ENCODE results near the gene CD8B. TPM values are rescaled to one million over a fixed set of nuclear protein-coding genes. Genes with fewer than 3 reads are reported as not detected.
A peak's percentile ranks its signal among the peaks of the same experiment; 100 is the strongest.
"Not testable (repeated sequence)": the region's sequence is repeated elsewhere in the genome, so short reads cannot be mapped to it uniquely, and the experiment has no call there.

Gene CD8B
- total RNA-seq: 1 to 10 TPM in 1 of 2 donors, not detected in 1; 5.7 TPM

DNA sequence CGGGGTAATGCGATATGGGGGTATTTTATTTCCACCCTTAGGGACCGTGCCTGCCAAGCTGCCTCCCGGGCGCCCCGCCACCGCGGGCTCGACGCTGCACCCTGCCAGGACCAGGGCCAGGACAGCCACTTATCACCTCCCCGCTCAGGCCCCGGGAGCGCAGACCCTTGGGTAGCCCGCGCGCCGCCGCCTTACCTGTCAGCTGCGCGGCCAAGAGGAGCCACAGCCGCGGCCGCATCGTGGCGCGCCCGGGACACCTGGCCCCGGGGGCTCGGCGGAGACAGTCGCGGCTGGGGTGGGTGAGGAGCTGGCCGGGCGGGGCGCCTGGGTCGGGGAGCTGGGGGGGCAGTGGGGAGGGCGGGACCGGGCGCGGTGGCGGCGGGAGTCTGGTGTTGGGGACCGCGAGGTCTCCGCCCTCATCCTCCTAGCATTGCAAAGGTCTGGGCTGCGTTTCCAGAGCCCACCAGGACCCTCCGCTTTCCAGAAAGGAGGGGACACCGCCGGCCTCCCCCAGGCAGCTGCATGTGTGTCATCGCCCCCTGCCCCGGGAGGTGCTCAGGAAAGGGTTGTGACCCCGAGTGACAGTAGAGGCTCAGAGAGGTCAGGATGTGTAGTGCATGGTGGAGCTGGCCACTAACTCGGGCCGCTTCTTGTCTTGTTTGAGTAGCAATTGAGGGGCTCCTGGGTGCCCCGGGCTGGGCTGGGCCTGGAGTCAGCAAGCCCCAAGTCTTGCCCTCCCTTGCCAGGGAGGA lies at the start of gene CD8B:
Gene CD8B, minus strand, starts transcription at position 259 of the 752 bp plus-strand sequence. Its CDS starts 21 bp downstream, at position 238.
- H3K36me3 ChIP-seq (replicated peaks in 1 of 2; ENCODE audit: insufficient read depth in 1 of 2, low read depth in 2 of 2); H3K27me3 ChIP-seq; H3K4me1 ChIP-seq; ATAC-seq; H3K9me3 ChIP-seq; H3K4me3 ChIP-seq; intact Hi-C loops (cut with DNase I); DNase-seq; H3K27ac ChIP-seq: not testable (repeated sequence)
- WGBS, 2 donors: 4 to 7% methylated on average over 10 to 30 of the region's 55 CpGs

DNA sequence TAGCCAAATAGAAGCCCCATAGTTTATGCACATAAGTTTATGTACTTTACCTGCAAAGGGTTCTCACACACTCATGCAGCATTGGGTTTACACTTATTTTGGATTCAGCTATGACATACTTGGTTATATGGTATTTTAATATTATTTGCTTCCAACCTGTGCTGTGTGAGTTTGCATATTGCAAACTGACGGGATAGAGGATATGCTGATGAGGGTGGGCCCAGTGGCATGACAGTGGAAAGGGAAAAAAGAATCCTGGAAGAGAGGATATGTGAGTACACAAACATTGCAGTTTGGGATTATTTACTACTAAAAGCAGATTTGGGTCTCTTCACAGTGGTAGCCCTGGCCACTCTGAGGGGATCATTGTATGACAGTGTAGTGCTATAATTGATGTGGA lies 44.2 kb upstream of the CD8B start:
- H3K27ac ChIP-seq; H3K4me1 ChIP-seq; H3K27me3 ChIP-seq; H3K9me3 ChIP-seq; H3K36me3 ChIP-seq (replicated peaks in 1 of 2; ENCODE audit: insufficient read depth in 1 of 2, low read depth in 2 of 2); ATAC-seq; intact Hi-C loops (cut with DNase I); DNase-seq; H3K4me3 ChIP-seq: not testable (repeated sequence)
- no CpG with 5 or more reads among the region's 1 CpG for WGBS, 2 donors

DNA sequence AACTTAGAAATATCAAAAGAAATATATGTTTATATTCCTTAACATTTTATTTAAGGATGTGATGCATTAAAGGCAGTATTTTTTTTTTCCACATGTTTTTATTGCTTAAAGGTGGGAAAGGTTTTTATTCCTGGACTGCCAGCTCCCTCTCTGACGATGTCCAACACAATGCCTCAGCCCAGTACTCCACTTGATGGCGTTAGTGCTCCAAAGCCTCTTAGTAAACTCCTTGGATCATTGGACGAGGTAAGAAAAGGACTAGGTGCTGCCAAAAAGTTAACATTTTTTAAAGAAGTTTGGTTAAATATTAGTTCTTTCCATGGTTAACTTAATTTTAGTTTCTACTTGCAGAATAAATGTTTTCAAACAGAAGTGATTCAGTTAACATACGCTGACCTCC lies 39.0 kb upstream of the CD8B start:
- H3K27me3 ChIP-seq; H3K4me3 ChIP-seq; intact Hi-C loops (cut with DNase I); H3K4me1 ChIP-seq; H3K27ac ChIP-seq; ATAC-seq; H3K9me3 ChIP-seq; H3K36me3 ChIP-seq (replicated peaks in 1 of 2; ENCODE audit: insufficient read depth in 1 of 2, low read depth in 2 of 2): not testable (repeated sequence)
- DNase-seq: peak; percentile 6 to 18 (median 11)
- WGBS, 2 donors: 43 to 47% methylated on average over 4 of the region's 4 CpGs

DNA sequence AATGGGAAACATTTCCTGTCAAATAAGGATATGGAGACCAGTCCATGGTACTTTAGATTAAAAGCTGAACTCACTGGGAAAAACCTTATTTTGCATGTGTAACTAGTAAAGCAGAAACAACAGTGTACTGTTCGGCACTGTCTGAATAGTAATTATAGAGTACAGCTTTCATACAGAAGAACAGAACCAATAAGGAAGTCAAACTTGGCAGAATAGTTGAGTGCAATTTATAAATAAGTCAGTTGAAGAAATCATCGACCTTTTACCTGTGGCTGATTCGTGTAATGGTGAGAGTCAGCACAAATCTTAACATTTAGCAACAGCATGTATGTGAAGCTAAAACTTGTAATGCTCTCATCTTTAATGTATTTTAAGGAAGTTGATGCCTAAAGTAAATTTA lies 24.3 kb upstream of the CD8B start:
- 25% methylated on average over 1 of the region's 3 CpGs; no CpG with 5 or more reads in 1 of the 2 donors for WGBS, 2 donors
- H3K9me3 ChIP-seq; H3K27me3 ChIP-seq; H3K4me1 ChIP-seq; intact Hi-C loops (cut with DNase I); H3K36me3 ChIP-seq (replicated peaks in 1 of 2; ENCODE audit: insufficient read depth in 1 of 2, low read depth in 2 of 2); H3K4me3 ChIP-seq; DNase-seq; H3K27ac ChIP-seq: not testable (repeated sequence)
- ATAC-seq: peak; percentile 15

DNA sequence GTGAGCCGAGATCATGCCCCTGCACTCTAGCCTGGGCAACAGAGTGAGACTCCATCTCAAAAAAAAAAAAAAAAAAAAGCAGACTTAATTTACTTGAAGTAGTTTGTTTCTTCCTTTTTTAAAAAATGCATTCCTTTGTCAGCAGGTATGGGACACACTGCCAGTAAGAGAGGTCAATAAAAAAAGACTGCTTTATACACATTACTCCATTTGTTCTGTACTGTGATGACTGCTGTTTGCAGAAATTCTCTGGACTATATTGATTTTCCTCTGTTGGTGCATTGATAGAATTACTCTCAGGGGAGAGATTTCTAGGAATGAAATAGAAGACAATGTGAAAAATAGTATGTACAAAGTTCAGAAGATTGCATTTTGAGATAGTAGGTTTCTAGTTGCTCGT lies 21.2 kb upstream of the CD8B start:
- ATAC-seq; H3K9me3 ChIP-seq; H3K27me3 ChIP-seq; H3K4me3 ChIP-seq; intact Hi-C loops (cut with DNase I); DNase-seq; H3K27ac ChIP-seq; H3K36me3 ChIP-seq (replicated peaks in 1 of 2; ENCODE audit: insufficient read depth in 1 of 2, low read depth in 2 of 2); H3K4me1 ChIP-seq: not testable (repeated sequence)
- WGBS, 2 donors: 40 to 49% methylated on average over 1 to 2 of the region's 2 CpGs

DNA sequence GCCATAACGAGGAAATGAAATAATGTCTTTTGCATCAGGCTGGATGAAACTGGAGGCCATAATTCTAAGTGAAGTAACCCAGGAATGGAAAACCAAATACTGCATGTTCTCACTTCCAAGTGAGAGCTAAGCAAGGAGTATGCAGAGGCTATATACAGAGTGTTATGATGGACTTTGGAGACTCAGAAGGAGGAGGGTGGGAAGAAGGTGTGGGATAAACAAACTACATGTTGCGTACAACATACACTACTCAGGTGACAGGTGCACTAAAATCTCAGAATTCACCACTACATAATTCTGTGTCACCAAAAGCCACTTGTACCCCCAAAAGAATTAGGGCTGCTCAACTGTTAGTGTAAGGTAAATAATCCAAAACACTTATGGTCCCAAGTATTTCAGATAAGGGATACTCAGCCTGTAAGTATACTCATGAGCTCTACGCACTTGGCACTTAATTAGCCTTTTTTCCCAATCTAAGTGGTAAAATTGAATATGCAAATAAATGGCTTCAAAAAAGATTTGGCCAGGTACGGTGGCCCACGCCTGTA lies 20.5 kb upstream of the CD8B start:
- H3K4me1 ChIP-seq; H3K27me3 ChIP-seq; H3K36me3 ChIP-seq (replicated peaks in 1 of 2; ENCODE audit: insufficient read depth in 1 of 2, low read depth in 2 of 2); intact Hi-C loops (cut with DNase I); H3K4me3 ChIP-seq; DNase-seq; H3K27ac ChIP-seq; ATAC-seq; H3K9me3 ChIP-seq: not testable (repeated sequence)
- 78 to 84% methylated on average over 5 of the region's 5 CpGs for WGBS, 2 donors

DNA sequence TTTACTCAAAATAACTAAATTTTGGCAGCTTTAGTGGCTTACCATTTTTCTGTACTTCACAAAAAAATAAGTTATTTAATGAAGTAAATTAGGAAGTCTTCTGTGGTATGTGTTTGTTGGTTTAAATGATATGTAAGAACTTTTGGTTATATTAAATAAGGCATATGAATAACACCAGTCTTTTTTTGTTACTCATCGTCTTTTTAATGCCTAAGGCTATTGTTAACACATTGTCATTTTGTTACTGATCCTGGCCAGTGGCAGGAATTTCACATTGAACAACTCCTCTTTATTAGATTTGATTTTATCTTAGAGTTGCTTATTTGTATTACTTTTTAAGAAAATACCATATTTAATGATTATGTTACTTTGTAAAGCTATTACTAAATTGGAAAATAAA lies 17.3 kb upstream of the CD8B start:
- H3K36me3 ChIP-seq (replicated peaks in 1 of 2; ENCODE audit: insufficient read depth in 1 of 2, low read depth in 2 of 2); H3K4me3 ChIP-seq; H3K9me3 ChIP-seq; H3K4me1 ChIP-seq; intact Hi-C loops (cut with DNase I); H3K27ac ChIP-seq; DNase-seq; ATAC-seq; H3K27me3 ChIP-seq: not testable (repeated sequence)
- WGBS, 2 donors: 71 to 77% methylated on average over 1 of the region's 1 CpG

DNA sequence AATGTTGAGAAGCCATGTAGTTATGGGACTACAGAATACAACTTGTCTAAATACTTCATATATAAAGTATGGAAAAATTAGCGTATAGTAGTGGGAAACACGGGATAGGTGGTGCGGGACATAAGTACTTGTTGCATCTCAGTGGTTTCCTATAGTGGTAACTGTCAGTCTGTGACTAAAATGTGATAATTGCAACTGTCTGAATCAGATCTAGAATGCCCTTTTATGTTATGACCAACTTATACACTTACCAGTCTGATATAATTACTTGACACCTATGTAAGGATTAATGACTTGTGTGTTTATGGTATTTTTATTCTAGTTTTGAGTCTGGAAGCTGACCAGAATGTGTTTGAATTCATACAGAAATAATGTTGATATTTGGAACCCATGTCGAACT lies 9.3 kb upstream of the CD8B start:
- H3K9me3 ChIP-seq; H3K4me1 ChIP-seq; ATAC-seq; DNase-seq; H3K4me3 ChIP-seq; H3K27me3 ChIP-seq; H3K27ac ChIP-seq; H3K36me3 ChIP-seq (replicated peaks in 1 of 2; ENCODE audit: insufficient read depth in 1 of 2, low read depth in 2 of 2); intact Hi-C loops (cut with DNase I): not testable (repeated sequence)
- WGBS, 2 donors: 45 to 61% methylated on average over 1 of the region's 4 CpGs

DNA sequence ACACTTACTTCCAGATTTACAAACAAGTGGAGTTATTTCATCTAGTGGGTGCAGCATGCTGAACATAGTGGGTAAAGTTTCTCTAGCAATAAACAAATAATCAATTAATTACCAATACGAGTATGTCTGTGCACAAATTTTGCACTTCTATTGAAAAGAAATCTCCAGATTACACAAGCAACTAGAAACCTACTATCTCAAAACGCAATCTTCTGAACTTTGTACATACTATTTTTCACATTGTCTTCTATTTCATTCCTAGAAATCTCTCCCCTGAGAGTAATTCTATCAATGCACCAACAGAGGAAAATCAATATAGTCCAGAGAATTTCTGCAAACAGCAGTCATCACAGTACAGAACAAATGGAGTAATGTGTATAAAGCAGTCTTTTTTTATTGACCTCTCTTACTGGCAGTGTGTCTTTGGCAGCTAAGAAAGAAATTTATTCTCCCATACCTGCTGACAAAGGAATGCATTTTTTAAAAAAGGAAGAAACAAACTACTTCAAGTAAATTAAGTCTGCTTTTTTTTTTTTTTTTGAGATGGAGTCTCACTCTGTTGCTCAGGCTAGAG lies 7.3 kb upstream of the CD8B start:
- H3K27ac ChIP-seq; H3K36me3 ChIP-seq (replicated peaks in 1 of 2; ENCODE audit: insufficient read depth in 1 of 2, low read depth in 2 of 2); H3K27me3 ChIP-seq; H3K4me1 ChIP-seq; intact Hi-C loops (cut with DNase I); ATAC-seq; H3K4me3 ChIP-seq; DNase-seq; H3K9me3 ChIP-seq: not testable (repeated sequence)
- WGBS, 2 donors: 34 to 37% methylated on average over 2 of the region's 2 CpGs

DNA sequence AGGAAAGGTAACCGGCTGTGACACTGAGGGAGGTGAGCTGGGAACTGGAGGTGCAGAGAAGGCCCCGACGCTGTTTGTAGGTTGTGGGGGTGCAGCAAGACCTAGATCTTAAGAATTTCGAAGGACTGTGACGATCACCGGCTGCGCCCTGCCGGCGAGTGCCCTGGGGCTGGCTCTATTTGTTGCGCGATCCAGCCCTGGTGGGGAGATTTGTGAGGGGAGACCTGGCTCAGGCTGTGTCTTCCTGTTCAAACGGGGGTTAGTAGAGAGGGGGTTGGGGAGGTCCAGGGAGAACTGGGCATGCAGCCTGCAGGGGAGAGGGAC lies 656 bp upstream of the CD8B start:
- H3K27ac ChIP-seq; intact Hi-C loops (cut with DNase I); H3K4me1 ChIP-seq; H3K4me3 ChIP-seq; H3K36me3 ChIP-seq (replicated peaks in 1 of 2; ENCODE audit: insufficient read depth in 1 of 2, low read depth in 2 of 2); H3K27me3 ChIP-seq; DNase-seq; ATAC-seq; H3K9me3 ChIP-seq: not testable (repeated sequence)
- 19% methylated on average over 5 of the region's 12 CpGs; no CpG with 5 or more reads in 1 of the 2 donors for WGBS, 2 donors

DNA sequence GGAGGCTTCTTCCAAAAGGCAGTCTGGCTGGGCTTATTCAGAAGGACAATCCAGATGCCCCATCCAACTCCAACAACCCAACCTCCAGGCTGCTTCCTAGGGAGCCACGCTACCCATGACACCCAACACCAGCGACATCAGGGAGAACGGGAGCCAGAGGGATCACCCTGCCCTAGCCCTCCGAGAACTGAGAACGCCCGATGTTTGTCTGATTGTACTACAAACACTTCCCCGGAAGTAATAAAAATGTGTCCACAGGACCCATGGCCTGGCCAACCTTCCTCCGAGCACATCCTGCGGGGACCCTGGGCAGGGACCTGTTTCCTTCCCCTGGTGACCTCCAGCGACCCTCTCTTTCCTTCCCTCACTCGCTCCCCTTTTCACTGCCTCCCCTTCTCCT lies 511 bp downstream of the CD8B start:
- H3K9me3 ChIP-seq; H3K4me1 ChIP-seq; DNase-seq; H3K27me3 ChIP-seq; H3K27ac ChIP-seq; intact Hi-C loops (cut with DNase I); H3K36me3 ChIP-seq (replicated peaks in 1 of 2; ENCODE audit: insufficient read depth in 1 of 2, low read depth in 2 of 2); ATAC-seq; H3K4me3 ChIP-seq: not testable (repeated sequence)
- 39 to 55% methylated on average over 11 of the region's 11 CpGs for WGBS, 2 donors

DNA sequence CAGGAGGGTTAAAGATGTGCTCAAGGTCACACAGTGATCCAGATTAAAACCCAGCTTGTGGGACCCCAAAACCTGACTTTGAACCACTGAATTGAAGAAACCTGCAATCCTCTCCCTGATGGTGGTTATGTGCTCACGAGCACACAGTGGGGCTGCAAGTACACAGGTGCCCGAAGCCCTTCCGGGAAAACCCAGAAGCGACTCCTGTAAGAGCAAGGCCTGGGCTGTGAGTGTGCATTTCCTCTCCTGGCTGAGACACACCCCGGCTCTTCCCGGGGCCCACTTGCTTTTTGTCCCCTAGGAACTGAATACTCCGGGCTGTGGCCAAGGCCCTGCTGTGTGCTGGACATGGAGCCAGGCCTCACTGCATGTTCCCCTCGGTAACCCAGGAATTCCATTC lies 1.1 kb downstream of the CD8B start:
- H3K27ac ChIP-seq; H3K4me3 ChIP-seq; intact Hi-C loops (cut with DNase I); H3K27me3 ChIP-seq; H3K36me3 ChIP-seq (replicated peaks in 1 of 2; ENCODE audit: insufficient read depth in 1 of 2, low read depth in 2 of 2); H3K4me1 ChIP-seq; H3K9me3 ChIP-seq; ATAC-seq; DNase-seq: not testable (repeated sequence)
- WGBS, 2 donors: 43 to 70% methylated on average over 1 to 6 of the region's 8 CpGs

Measured in body of pancreas (tissue), 4 donors.